ENCODE measurements around the gene IL11. TPM values are rescaled to one million over a fixed set of nuclear protein-coding genes. Genes with fewer than 3 reads are reported as not detected.
"Not testable (repeated sequence)": the region's sequence is repeated elsewhere in the genome, so short reads cannot be mapped to it uniquely, and the experiment has no call there.

The IL11 gene
- polyA plus RNA-seq, 1 donor from 2014 or later, result not detected

GRCh38 chr19:55341595-55342531 is 28.4 kb downstream of the IL11 start:
- Mint-ChIP-seq H3K4me1 (peaks cover 6 to 10% (median 7%) of the 10 kb centered on the region in 3 donors), H3K27me3 (peaks cover 13% of the 10 kb centered on the region), H3K4me3 (peak overlapping the region; percentile 41 to 84 (median 62)), H3K36me3 (no peaks in the 10 kb centered on the region), H3K9me3 (peaks cover 0 to 2% (median 0%) of the 10 kb centered on the region in 3 donors), H3K27ac (peak overlapping the region in 1 of 3 donors; percentile 27)

- Mint-ChIP-seq H3K27me3 (peaks cover 17% of the 10 kb centered on the region), H3K36me3 (no peaks in the 10 kb centered on the region), H3K27ac (peak overlapping the region in 1 of 3 donors; percentile 27)
These were observed 29.1 kb downstream of the IL11 start for GRCh38 chr19:55341171-55341588.

GRCh38 chr19:55340784-55341147 is 29.5 kb downstream of the IL11 start:
- no peaks in the 10 kb centered on the region for H3K36me3 Mint-ChIP-seq
- peaks cover 0 to 2% (median 0%) of the 10 kb centered on the region in 3 donors for H3K9me3 Mint-ChIP-seq
- peaks cover 21% of the 10 kb centered on the region for H3K27me3 Mint-ChIP-seq
- H3K4me1 Mint-ChIP-seq, result peaks cover 6 to 10% (median 7%) of the 10 kb centered on the region in 3 donors
- peak overlapping the region in 1 of 3 donors; percentile 27 for H3K27ac Mint-ChIP-seq
- peak overlapping the region; percentile 10 to 95 (median 89) for H3K4me3 Mint-ChIP-seq

More at GRCh38 chr19:55341171-55341588, 29.1 kb downstream of the IL11 start:
- Mint-ChIP-seq H3K9me3 (peaks cover 0 to 2% (median 0%) of the 10 kb centered on the region in 3 donors), H3K4me3 (peak overlapping the region; percentile 41 to 95 (median 89)), H3K4me1 (peaks cover 6 to 10% (median 7%) of the 10 kb centered on the region in 3 donors)

DNA sequence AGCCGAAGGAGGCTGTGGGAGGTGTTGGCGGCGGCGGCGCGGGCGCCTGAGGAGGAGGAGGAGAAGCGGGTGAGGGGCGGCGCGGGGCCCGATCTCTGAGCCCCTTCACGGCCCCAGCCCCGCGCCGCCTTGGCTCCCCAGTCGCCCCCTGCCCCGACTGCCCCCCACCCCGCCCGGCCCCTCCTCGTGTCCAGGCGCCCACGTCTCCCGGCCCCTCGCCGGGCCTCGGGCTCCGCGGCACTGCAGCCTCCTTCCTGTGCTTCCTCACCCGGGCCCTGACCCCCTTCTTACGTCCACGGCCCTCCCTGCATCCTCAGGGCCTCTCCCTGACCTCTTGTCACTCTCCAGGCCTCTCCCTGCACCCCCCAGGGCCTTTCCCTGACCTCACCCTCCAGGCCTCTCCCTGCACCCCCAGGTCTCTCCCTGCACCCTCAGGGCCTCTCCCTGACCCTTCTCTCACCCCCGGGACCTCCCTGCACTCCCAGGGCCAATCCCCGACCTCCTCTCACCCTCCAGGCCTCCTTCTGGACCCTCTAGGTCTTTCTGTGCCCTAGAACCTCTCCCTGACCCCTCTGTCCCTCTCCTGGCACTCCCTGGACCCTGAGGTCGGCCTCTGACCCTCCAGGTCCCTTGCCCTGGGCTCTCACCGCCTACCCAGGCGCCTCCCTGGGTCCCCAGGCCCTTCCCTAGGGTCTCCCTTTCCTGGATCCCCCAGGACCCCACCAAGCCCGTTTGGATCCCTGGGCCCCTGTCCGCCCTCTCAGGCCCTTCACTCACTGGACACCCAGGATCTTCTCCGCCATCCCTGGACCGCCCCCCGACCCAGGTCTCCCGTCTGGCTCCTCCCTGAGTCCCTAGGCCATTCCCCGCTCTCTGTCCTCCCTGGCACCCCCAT is 30.1 kb downstream of the IL11 start:
- Mint-ChIP-seq H3K9me3 (peaks cover 0 to 2% (median 0%) of the 10 kb centered on the region in 3 donors), H3K27ac (peak overlapping the region; percentile 87 to 99 (median 98)), H3K4me1 (peaks cover 6 to 10% (median 7%) of the 10 kb centered on the region in 3 donors), H3K4me3 (peak overlapping the region; percentile 86 to 95 (median 92)), H3K36me3 (no peaks in the 10 kb centered on the region), H3K27me3 (peaks cover 25% of the 10 kb centered on the region)

DNA sequence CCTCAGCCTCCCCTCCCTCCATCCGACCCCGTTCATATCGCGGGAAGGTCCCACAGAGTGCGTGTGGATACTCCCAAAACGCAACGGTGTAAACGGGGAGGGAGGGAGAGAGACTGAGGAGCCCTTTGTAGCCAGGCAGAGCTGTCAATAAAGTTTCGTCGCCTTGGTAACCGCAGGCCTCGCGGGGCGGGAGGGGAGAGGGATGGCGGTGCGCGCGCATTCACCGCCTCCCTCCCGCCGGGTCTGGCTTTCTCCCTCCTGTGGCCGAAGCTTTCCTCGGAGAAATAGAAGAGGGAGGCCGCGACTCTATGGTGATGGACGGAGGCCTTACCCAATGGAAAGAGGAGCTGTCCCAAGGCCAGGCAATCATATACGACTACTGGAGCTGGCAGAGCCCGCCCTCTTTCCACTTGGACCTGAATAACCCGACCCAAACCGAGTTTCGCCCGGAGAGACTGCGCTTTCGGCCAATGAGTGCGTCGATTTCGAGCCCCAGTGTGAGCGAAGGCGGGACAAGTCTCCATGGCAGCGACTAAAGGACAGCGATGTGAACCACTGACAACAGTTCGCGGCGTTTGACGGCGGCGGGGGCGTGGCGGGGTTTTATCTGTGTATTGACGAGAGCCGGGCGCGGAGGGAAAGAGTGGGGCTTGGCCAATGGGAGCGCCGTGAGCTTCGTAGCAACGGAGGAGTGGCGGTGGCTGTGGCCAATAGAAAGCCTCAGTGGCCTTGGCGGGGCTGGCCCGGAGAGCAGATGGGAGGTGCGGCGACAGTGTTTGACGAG is 31.0 kb downstream of the IL11 start, which contains the start of gene KMT5C:
Gene KMT5C (plus strand): TSS at position 772 of the 784 bp plus-strand sequence. CDS start 2,061 bp downstream, outside the sequence.
- Mint-ChIP-seq H3K27me3 (peaks cover 25% of the 10 kb centered on the region), H3K4me1 (peaks cover 6 to 10% (median 7%) of the 10 kb centered on the region in 3 donors), H3K9me3 (peaks cover 0 to 2% (median 0%) of the 10 kb centered on the region in 3 donors), H3K27ac (peak within 1 kb of the TSS; percentile 87 to 99 (median 98)), H3K36me3 (no peaks in the 10 kb centered on the region), H3K4me3 (peak within 1 kb of the TSS; percentile 86 to 95 (median 92))

- Mint-ChIP-seq H3K4me3 (peak overlapping the region in 1 of 4 donors; percentile 19), H3K36me3 (no peaks in the 10 kb centered on the region), H3K9me3 (no peaks in the 10 kb centered on the region), H3K27me3 (peaks cover 27% of the 10 kb centered on the region), H3K27ac (peak overlapping the region in 1 of 3 donors; percentile 33), H3K4me1 (peaks cover 5 to 9% (median 6%) of the 10 kb centered on the region in 3 donors)
These were observed 34.2 kb downstream of the IL11 start for GRCh38 chr19:55336101-55336500.

DNA sequence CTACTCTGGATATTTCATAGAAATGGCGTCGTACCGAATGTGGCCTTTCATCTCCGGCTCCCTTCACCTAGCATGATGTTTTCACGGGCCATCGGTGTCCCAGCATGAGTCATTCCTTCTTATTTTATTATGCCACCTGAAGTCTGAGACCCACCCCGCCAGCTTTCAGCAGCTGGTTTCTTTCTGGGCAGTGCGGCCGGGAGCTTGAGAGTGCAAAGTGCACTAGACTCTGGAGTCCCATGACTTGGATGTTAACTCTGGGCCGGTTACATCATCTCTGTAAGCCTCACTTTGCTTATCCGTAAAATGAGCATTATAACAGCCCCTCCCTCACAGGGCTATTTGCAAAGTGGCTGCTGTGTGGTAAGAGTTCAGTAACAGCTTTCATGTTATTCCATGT is 36.4 kb downstream of the IL11 start:
- H3K4me3 Mint-ChIP-seq, result no peak overlapping the region

GRCh38 chr19:55329791-55330190 is 40.5 kb downstream of the IL11 start:
- H3K4me1 Mint-ChIP-seq, H3K27ac Mint-ChIP-seq, H3K36me3 Mint-ChIP-seq, H3K27me3 Mint-ChIP-seq, H3K9me3 Mint-ChIP-seq, H3K4me3 Mint-ChIP-seq: not testable (repeated sequence)

More for the DNA sequence above, 36.4 kb downstream of the IL11 start:
- no peaks in the 10 kb centered on the region for H3K36me3 Mint-ChIP-seq
- peaks cover 0 to 5% (median 3%) of the 10 kb centered on the region in 3 donors for H3K4me1 Mint-ChIP-seq
- H3K9me3 Mint-ChIP-seq, result no peaks in the 10 kb centered on the region
- no peak overlapping the region for H3K27ac Mint-ChIP-seq
- peaks cover 24% of the 10 kb centered on the region for H3K27me3 Mint-ChIP-seq

DNA sequence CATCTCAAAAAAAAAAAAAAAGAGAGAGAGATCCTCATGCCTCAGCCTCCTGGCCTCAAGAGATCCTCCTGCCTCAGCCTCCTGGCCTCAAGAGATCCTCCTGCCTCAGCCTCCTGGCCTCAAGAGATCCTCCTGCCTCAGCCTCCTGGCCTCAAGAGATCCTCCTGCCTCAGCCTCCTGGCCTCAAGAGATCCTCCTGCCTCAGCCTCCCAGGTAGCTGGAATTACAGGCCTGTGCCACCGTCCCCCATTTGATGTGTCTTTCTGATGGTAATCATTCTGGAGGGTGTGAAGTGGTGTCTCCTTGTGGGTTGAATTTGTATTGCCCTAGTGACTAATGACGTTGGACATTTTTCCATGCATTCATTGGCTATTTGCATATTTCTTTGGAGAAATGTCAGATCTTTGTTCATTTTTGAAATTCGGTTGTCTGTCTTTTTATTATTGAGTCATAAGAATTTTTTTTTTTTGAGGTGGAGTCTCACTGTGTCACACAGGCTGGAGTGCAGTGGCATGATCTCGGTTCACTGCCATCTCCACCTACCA is 41.4 kb downstream of the IL11 start:
- H3K9me3 Mint-ChIP-seq, H3K4me3 Mint-ChIP-seq, H3K4me1 Mint-ChIP-seq, H3K36me3 Mint-ChIP-seq, H3K27ac Mint-ChIP-seq, H3K27me3 Mint-ChIP-seq: not testable (repeated sequence)

GRCh38 chr19:55325172-55325571 is 45.1 kb downstream of the IL11 start, which contains the start of gene TMEM150B:
Gene TMEM150B, minus strand, starts transcription at chr19:55325341. Its CDS starts 4,305 bp downstream, at chr19:55321036.
- H3K9me3 Mint-ChIP-seq, result no peaks in the 10 kb centered on the region
- H3K27me3 Mint-ChIP-seq, result peaks cover 16% of the 10 kb centered on the region
- H3K27ac Mint-ChIP-seq, result peak within 1 kb of the TSS; percentile 42 to 68 (median 55)
- peaks cover 3% of the 10 kb centered on the region for H3K36me3 Mint-ChIP-seq
- H3K4me3 Mint-ChIP-seq, result no peak within 1 kb of the TSS
- H3K4me1 Mint-ChIP-seq, result peaks cover 0 to 1% (median 0%) of the 10 kb centered on the region in 3 donors

DNA sequence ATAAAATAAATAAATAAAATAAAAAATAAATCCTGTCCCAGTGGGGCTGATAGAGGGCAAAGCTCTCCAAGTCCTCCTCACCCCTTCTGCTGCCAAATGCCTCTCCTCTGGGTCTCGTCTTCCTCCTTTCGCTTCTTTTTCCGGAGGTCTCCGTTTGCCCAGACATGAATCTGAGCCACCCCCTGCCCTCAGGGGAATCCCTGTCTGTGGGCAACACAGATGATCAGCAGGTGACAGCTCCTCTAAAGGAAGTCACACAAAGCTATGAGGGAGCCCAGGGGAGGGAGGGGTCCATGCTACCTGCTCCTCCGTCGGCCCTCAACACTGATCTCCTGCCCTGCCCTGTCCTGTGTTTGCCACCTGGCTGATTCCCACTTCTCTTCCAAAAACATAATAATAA is 45.6 kb downstream of the IL11 start:
- peaks cover 0 to 1% (median 0%) of the 10 kb centered on the region in 3 donors for H3K4me1 Mint-ChIP-seq
- no peaks in the 10 kb centered on the region for H3K9me3 Mint-ChIP-seq
- H3K27me3 Mint-ChIP-seq, result peaks cover 16% of the 10 kb centered on the region
- H3K36me3 Mint-ChIP-seq, result peaks cover 3% of the 10 kb centered on the region
- H3K4me3 Mint-ChIP-seq, result no peak overlapping the region
- H3K27ac Mint-ChIP-seq, result peak overlapping the region in 2 of 3 donors; percentile 42 to 55

GRCh38 chr19:55322204-55322885 is 47.9 kb downstream of the IL11 start:
- Mint-ChIP-seq H3K27me3 (peaks cover 16% of the 10 kb centered on the region), H3K36me3 (peaks cover 3% of the 10 kb centered on the region), H3K9me3 (no peaks in the 10 kb centered on the region), H3K4me1 (peaks cover 0 to 1% (median 0%) of the 10 kb centered on the region in 3 donors), H3K27ac (no peak overlapping the region), H3K4me3 (no peak overlapping the region)

GRCh38 chr19:55321466-55322137 is 48.7 kb downstream of the IL11 start:
- no peak overlapping the region for H3K27ac Mint-ChIP-seq
- H3K27me3 Mint-ChIP-seq, result peaks cover 16% of the 10 kb centered on the region
- no peak overlapping the region for H3K4me3 Mint-ChIP-seq
- peaks cover 3% of the 10 kb centered on the region for H3K36me3 Mint-ChIP-seq
- no peaks in the 10 kb centered on the region for H3K9me3 Mint-ChIP-seq
- H3K4me1 Mint-ChIP-seq, result peaks cover 0 to 1% (median 0%) of the 10 kb centered on the region in 3 donors

Measured in IgD-negative memory B cell (primary cell).